ENCODE measurements around the gene TLE5.
A peak's percentile ranks its signal among the peaks of the same experiment; 100 is the strongest.
"Not testable (repeated sequence)": the region's sequence is repeated elsewhere in the genome, so short reads cannot be mapped to it uniquely, and the experiment has no call there.

The TLE5 gene

DNA sequence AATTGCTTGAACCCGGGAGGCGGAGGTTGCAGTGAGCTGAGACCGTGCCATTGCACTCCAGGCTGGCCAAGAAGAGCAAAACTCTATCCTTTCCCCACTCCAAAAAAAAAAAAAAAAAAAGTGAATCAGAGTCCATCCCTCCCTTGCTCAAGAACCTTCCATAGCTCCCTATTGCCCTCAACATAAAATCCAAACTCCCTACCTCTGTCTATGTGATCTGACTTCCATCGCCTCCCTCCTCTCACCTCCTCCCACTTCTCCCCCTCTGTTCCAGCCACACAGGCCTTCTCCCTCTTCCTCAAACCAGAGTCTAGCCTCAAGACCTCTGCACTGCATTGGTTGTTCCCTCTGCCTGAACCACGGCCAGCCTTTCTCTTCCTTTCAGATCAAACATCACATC, 23.2 kb downstream of the TLE5 start:
- H3K36me3 ChIP-seq (ENCODE audit: insufficient read depth, low read length): no peaks in the 10 kb centered on the region
- TF ChIP-seq EZH2 (IDR thresholded peaks at IDR 0.05): no peak
- TF ChIP-seq FOXP2 (optimal IDR thresholded peaks at IDR 0.05; ENCODE audit: control extremely low read depth, extremely low read length, insufficient read depth): no peak
- TF ChIP-seq POLR2AphosphoS5 (IDR thresholded peaks at IDR 0.05; ENCODE audit: borderline replicate concordance, low read depth, low read length): no peak
- no peak overlapping the region for H3K9ac ChIP-seq (ENCODE audit: insufficient read length)
- no peak overlapping the region for H3K27ac ChIP-seq
- no peak for DNase-seq (ENCODE audit: low read depth, low spot score)
- no peaks in the 10 kb centered on the region for H3K9me3 ChIP-seq (ENCODE audit: low read depth, low read length)
- H3K4me3 ChIP-seq: no peak overlapping the region

DNA sequence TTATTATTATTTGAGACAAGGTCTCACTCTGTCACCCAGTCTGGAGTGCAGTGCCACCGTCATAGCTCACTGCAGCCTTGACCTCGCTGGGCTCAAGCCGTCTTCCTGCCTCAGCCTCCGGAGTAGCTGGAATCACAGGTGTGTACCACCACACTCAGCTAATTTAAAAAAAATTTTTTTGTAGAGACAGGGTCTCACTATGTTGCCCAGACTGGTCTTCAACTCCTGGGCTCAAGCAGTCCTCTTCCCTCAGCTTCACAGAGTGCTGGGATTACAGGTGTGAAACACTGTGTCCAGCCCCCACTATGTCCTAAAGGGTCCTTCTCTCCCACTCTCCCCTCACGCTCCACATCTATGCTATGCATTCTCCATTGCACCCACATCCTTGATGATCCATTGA, 24.1 kb downstream of the TLE5 start:
- H3K9ac ChIP-seq (ENCODE audit: insufficient read length): no peak overlapping the region
- no peak overlapping the region for H3K4me3 ChIP-seq
- no peak overlapping the region for H3K27ac ChIP-seq
- TF ChIP-seq POLR2AphosphoS5 (IDR thresholded peaks at IDR 0.05; ENCODE audit: borderline replicate concordance, low read depth, low read length) (no peak), FOXP2 (optimal IDR thresholded peaks at IDR 0.05; ENCODE audit: control extremely low read depth, extremely low read length, insufficient read depth) (no peak), EZH2 (IDR thresholded peaks at IDR 0.05) (no peak)
- DNase-seq (ENCODE audit: low read depth, low spot score): no peak
- H3K9me3 ChIP-seq (ENCODE audit: low read depth, low read length): no peaks in the 10 kb centered on the region
- H3K36me3 ChIP-seq (ENCODE audit: insufficient read depth, low read length): no peaks in the 10 kb centered on the region

DNA sequence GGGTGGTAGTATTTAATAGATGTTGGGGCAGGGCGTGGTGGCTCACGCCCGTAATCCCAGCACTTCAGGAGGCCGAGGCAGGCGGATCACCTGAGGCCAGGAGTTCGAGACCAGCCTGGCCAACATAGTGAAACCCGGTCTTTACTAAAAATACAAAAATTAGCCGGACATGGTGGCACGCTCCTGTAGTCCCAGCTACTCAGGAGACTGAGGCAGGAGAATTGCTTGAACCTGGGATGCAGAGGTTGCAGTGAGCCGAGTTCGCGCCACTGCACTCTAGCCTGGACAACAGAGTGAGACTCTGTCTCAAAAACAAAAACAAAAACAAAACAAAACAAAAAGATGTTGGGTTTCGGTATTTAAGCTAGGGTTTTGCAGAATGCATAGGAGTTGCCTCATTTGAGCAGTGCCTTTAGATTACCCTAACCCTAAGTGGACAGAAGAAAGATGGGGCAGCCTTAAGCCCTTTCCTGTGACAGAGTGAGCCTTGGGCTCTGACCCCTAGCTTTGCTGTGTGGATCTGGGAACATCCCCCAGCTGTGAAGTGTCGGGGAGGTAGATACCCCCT, 25.2 kb downstream of the TLE5 start:
- H3K4me3 ChIP-seq; H3K36me3 ChIP-seq (ENCODE audit: insufficient read depth, low read length); H3K9ac ChIP-seq (ENCODE audit: insufficient read length); DNase-seq (ENCODE audit: low read depth, low spot score); H3K27ac ChIP-seq; H3K9me3 ChIP-seq (ENCODE audit: low read depth, low read length): not testable (repeated sequence)

DNA sequence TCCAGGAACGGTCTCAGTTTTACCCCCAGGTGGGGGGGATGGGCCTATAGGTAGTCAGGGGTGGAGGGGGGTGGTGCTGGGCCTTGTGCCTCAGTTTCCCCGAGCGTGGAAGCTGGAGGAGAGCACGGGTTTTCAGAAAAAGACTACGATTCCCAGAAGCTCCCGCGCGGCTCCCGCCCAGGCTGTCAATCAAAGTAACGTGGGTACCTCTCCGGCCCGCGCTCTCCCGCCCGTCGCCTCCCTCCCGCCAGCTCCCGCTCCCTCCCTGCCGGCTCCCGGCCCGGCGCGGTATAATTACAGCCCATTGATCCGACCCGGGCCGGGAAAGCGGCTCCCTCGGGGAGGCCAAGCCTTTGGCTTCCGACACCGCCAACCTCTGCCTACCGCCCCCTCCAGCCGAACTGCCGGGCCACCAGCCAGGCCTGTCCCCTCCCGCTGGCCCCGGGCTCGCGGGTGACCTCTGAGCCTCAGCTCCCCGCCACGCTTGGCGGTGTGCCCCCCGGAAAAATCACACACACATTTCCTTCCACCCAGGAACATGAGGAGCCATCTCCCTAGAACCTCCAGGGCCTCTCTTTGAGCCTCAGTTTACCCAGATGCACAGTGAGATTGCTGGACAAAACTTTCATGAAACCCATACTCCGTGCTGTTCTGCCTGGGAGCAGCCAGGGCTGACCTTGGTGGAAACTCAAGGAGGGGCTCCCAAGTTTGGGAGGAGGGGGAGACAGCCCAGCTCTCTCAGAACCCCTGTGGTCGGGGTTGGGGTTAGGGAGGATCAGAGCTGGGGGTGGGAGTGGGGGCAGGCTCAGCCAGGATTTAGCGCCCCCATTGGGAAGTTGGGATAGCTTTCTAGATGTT, 25.9 kb downstream of the TLE5 start:
- peak overlapping the region; percentile 92 for H3K27ac ChIP-seq
- DNase-seq (ENCODE audit: low read depth, low spot score): peak; percentile 63
- peak overlapping the region; percentile 73 for H3K9ac ChIP-seq (ENCODE audit: insufficient read length)
- peak overlapping the region; percentile 92 for H3K4me3 ChIP-seq
- H3K36me3 ChIP-seq (ENCODE audit: insufficient read depth, low read length): no peaks in the 10 kb centered on the region
- no peaks in the 10 kb centered on the region for H3K9me3 ChIP-seq (ENCODE audit: low read depth, low read length)
- TF ChIP-seq FOXP2 (optimal IDR thresholded peaks at IDR 0.05; ENCODE audit: control extremely low read depth, extremely low read length, insufficient read depth) (no peak), POLR2AphosphoS5 (IDR thresholded peaks at IDR 0.05; ENCODE audit: borderline replicate concordance, low read depth, low read length) (peak; percentile 46), EZH2 (IDR thresholded peaks at IDR 0.05) (no peak)

DNA sequence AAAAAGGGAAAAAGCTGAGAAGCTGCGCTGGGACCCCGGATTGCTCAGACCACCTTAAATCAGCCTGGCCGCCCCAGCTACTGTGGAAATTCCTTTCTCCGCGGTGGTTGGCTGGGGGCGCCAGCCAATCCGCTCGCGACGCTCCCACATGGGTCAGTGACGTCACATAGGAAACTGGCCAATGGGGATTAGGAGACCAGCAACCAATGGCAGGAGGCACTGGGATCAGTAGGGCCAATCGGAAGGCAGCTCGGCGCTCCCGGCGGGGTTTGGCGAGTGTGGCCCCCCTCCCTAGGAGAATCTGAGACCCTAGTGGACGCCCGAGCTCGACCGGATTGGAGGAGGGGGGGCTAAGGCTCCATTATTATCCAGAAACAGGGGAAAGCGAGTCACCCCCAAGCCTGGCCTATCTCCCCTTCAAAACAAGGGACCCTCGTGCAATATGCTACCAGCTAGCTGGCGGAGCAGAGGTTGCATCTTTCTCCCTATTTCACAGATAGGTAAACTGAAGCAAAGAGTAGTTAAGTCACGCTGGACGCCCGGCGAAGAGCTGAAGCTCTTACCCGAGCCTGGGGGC, 26.7 kb downstream of the TLE5 start:
- peak; percentile 98 for DNase-seq (ENCODE audit: low read depth, low spot score)

DNA sequence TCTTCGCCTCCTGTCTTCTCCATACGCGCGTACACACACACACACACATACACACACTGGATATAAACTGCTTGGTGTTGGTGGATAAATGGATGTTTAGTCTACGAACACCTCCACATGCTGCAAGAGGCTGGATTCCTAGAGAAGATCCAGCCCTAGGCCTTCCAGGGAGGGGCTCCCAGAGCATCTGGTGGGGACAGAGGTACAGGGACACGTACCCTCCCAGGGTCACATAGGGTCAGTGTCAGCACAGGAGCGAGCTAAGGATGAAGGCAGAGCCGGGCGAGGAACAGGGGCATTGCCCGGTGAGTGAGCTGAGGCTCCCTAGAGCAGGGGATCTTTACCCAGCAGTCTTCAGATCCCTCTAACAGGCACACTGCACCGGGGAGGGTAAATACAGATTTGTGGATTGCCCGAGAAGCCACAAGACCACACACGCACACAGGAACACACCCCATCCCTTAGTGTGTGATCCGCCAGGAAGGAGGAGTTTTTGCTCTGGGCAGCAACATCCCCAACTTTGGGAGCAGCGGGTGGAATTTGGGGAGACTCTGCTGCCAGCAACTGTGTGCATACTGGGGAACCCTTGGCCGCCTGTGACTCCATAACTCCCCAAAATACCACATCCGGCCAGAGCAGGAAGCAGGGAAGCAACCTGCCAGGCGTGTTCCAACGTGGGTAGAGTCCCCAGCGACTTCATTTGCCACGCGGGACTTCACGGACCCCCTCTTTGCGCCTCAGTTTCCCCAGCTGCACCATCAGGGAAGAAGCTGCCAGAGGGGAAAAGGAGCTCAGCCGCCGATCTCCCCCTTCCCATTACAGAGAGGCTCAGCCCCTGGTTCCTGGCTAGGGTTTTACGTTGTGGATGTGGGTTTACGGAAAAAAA, 27.4 kb downstream of the TLE5 start:
- Histone ChIP-seq H3K9me3 (ENCODE audit: low read depth, low read length) (no peaks in the 10 kb centered on the region), H3K4me3 (peak overlapping the region; percentile 92), H3K36me3 (ENCODE audit: insufficient read depth, low read length) (no peaks in the 10 kb centered on the region), H3K9ac (ENCODE audit: insufficient read length) (peak overlapping the region; percentile 83), H3K27ac (peak overlapping the region; percentile 87; the same call in 1 of the 2 replicates)
- DNase-seq (ENCODE audit: low read depth, low spot score): no peak
- TF ChIP-seq EZH2 (IDR thresholded peaks at IDR 0.05) (no peak), FOXP2 (optimal IDR thresholded peaks at IDR 0.05; ENCODE audit: control extremely low read depth, extremely low read length, insufficient read depth) (no peak)

More for the DNA sequence above, 26.7 kb downstream of the TLE5 start:
- peak overlapping the region; percentile 92 for H3K27ac ChIP-seq
- peak overlapping the region; percentile 92 for H3K4me3 ChIP-seq
- TF ChIP-seq FOXP2 (optimal IDR thresholded peaks at IDR 0.05; ENCODE audit: control extremely low read depth, extremely low read length, insufficient read depth) (no peak), POLR2AphosphoS5 (IDR thresholded peaks at IDR 0.05; ENCODE audit: borderline replicate concordance, low read depth, low read length) (peak; percentile 80)
- H3K9ac ChIP-seq (ENCODE audit: insufficient read length): peak overlapping the region; percentile 83
- H3K9me3 ChIP-seq (ENCODE audit: low read depth, low read length): no peaks in the 10 kb centered on the region
- no peaks in the 10 kb centered on the region for H3K36me3 ChIP-seq (ENCODE audit: insufficient read depth, low read length)

DNA sequence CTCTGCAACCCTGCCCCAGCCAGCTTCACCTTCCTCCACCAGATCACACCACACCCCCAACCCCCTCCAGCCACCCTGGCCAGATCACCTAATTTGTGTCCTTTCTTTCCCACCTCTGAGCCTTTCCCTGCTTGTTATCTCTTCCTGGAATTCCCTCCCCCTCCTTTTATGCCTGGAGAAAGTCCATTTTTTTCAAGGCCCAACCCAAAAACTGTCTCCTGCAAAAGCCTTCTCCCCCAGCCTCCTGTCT, 28.0 kb downstream of the TLE5 start:
- Histone ChIP-seq H3K9me3 (ENCODE audit: low read depth, low read length) (no peaks in the 10 kb centered on the region), H3K9ac (ENCODE audit: insufficient read length) (no peak overlapping the region), H3K36me3 (ENCODE audit: insufficient read depth, low read length) (no peaks in the 10 kb centered on the region), H3K27ac (no peak overlapping the region), H3K4me3 (no peak overlapping the region)
- TF ChIP-seq EZH2 (IDR thresholded peaks at IDR 0.05) (no peak), POLR2AphosphoS5 (IDR thresholded peaks at IDR 0.05; ENCODE audit: borderline replicate concordance, low read depth, low read length) (no peak), FOXP2 (optimal IDR thresholded peaks at IDR 0.05; ENCODE audit: control extremely low read depth, extremely low read length, insufficient read depth) (no peak)
- no peak for DNase-seq (ENCODE audit: low read depth, low spot score)

Data from SK-N-MC (cell line).